ENCODE data around the gene ZNF486.
"Not testable (repeated sequence)": the region's sequence is repeated elsewhere in the genome, so short reads cannot be mapped to it uniquely, and the experiment has no call there.

DNA sequence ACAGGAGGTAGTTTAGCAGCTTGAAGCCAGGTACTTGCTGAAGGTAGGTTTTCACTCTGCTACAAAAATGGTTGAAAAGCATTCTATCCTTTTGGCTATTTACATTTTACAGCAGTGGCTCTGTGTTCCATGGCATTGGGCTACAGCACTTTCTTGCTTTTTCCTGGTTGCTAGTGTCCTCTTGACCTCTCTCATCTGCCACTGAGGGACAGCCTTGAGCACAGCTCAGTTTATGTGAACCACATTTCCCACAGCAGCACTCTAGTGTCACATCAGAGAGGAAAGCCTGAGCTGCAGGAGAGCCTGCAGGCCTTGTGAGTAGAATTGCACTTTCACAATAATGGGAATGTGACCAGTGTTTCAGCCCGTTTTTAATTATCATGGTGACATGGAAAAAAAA is 54.6 kb downstream of the ZNF486 start:
- TF ChIP-seq, protein P1, sequence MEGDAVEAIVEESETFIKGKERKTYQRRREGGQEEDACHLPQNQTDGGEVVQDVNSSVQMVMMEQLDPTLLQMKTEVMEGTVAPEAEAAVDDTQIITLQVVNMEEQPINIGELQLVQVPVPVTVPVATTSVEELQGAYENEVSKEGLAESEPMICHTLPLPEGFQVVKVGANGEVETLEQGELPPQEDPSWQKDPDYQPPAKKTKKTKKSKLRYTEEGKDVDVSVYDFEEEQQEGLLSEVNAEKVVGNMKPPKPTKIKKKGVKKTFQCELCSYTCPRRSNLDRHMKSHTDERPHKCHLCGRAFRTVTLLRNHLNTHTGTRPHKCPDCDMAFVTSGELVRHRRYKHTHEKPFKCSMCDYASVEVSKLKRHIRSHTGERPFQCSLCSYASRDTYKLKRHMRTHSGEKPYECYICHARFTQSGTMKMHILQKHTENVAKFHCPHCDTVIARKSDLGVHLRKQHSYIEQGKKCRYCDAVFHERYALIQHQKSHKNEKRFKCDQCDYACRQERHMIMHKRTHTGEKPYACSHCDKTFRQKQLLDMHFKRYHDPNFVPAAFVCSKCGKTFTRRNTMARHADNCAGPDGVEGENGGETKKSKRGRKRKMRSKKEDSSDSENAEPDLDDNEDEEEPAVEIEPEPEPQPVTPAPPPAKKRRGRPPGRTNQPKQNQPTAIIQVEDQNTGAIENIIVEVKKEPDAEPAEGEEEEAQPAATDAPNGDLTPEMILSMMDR (IDR thresholded peaks at IDR 0.05), result not testable (repeated sequence)
- not testable (repeated sequence) for TF ChIP-seq POLR2A (IDR thresholded peaks at IDR 0.05)

Measured in adrenal gland (tissue), 5 donors.